Measurements from ENCODE around the gene CD4.

Gene CD4

DNA sequence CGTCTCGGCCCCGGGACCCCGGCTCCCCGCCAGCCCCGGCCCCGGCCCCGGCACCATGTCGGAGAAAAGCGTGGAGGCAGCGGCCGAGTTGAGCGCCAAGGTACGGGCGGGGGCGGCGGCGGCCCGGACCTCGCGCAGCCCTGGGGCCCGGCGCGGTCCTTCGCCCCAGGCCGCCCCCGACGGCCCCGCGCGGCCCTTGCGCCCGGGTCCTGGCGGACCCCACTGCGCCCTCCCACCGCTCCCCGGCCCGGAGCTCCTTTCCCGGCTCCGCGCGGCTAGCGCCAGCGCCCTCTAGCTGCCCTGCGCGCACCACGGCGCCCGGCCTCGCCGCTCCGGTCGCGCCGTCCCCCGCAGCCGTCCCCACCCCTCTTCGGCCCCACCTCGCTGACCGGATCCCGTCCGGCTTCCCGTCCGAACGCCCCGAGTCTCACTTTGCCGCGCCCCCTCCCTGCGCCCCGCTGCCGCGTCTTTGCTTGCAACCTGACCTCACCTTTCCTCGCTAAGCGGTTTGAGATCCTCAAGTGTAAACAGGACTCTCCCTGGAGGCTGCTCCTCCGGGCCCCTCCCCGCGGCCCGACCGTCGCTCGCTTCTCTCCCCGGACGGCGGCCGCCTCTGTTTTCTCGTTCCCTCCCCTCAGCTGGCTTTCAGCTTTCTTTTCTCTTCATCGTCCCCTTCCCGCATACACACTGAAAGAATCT, 22.5 kb upstream of the CD4 start (continued):
- TF ChIP-seq ZNF830 (tag by site-specific recombination; IDR thresholded peaks at IDR 0.05; ENCODE audit: low read depth) = no peak
- TF ChIP-seq, protein P1, sequence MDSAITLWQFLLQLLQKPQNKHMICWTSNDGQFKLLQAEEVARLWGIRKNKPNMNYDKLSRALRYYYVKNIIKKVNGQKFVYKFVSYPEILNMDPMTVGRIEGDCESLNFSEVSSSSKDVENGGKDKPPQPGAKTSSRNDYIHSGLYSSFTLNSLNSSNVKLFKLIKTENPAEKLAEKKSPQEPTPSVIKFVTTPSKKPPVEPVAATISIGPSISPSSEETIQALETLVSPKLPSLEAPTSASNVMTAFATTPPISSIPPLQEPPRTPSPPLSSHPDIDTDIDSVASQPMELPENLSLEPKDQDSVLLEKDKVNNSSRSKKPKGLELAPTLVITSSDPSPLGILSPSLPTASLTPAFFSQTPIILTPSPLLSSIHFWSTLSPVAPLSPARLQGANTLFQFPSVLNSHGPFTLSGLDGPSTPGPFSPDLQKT (IDR thresholded peaks at IDR 0.05; ENCODE audit: borderline replicate concordance, low read depth, low read length) = no peak
- peak; percentile 71 for TF ChIP-seq ZNF501 (tag by site-specific recombination; IDR thresholded peaks at IDR 0.05)
- TF ChIP-seq, protein P2, sequence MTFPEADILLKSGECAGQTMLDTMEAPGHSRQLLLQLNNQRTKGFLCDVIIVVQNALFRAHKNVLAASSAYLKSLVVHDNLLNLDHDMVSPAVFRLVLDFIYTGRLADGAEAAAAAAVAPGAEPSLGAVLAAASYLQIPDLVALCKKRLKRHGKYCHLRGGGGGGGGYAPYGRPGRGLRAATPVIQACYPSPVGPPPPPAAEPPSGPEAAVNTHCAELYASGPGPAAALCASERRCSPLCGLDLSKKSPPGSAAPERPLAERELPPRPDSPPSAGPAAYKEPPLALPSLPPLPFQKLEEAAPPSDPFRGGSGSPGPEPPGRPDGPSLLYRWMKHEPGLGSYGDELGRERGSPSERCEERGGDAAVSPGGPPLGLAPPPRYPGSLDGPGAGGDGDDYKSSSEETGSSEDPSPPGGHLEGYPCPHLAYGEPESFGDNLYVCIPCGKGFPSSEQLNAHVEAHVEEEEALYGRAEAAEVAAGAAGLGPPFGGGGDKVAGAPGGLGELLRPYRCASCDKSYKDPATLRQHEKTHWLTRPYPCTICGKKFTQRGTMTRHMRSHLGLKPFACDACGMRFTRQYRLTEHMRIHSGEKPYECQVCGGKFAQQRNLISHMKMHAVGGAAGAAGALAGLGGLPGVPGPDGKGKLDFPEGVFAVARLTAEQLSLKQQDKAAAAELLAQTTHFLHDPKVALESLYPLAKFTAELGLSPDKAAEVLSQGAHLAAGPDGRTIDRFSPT (tag by site-specific recombination; IDR thresholded peaks at IDR 0.05) = peak; percentile 12; the same call in 1 of the 2 replicates
- TF ChIP-seq, protein P3, sequence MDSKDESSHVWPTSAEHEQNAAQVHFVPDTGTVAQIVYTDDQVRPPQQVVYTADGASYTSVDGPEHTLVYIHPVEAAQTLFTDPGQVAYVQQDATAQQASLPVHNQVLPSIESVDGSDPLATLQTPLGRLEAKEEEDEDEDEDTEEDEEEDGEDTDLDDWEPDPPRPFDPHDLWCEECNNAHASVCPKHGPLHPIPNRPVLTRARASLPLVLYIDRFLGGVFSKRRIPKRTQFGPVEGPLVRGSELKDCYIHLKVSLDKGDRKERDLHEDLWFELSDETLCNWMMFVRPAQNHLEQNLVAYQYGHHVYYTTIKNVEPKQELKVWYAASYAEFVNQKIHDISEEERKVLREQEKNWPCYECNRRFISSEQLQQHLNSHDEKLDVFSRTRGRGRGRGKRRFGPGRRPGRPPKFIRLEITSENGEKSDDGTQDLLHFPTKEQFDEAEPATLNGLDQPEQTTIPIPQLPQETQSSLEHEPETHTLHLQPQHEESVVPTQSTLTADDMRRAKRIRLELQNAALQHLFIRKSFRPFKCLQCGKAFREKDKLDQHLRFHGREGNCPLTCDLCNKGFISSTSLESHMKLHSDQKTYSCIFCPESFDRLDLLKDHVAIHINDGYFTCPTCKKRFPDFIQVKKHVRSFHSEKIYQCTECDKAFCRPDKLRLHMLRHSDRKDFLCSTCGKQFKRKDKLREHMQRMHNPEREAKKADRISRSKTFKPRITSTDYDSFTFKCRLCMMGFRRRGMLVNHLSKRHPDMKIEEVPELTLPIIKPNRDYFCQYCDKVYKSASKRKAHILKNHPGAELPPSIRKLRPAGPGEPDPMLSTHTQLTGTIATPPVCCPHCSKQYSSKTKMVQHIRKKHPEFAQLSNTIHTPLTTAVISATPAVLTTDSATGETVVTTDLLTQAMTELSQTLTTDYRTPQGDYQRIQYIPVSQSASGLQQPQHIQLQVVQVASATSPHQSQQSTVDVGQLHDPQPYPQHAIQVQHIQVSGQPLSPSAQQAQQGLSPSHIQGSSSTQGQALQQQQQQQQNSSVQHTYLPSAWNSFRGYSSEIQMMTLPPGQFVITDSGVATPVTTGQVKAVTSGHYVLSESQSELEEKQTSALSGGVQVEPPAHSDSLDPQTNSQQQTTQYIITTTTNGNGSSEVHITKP (tag by site-specific recombination; IDR thresholded peaks at IDR 0.05) = no peak
- TF ChIP-seq ZNF610 (tag by site-specific recombination; IDR thresholded peaks at IDR 0.05; ENCODE audit: borderline replicate concordance) = no peak
- no peak for TF ChIP-seq ZNF670 (tag by site-specific recombination; IDR thresholded peaks at IDR 0.05; ENCODE audit: low read depth)
- no peak for TF ChIP-seq KLF7 (tag by site-specific recombination; IDR thresholded peaks at IDR 0.05; ENCODE audit: borderline replicate concordance)
- TF ChIP-seq ZNF837 (tag by site-specific recombination; IDR thresholded peaks at IDR 0.05) = no peak
- no peak for TF ChIP-seq ZNF292 (tag by site-specific recombination; IDR thresholded peaks at IDR 0.05; ENCODE audit: borderline replicate concordance, low read depth)
- no peak for TF ChIP-seq ZNF239 (tag by site-specific recombination; IDR thresholded peaks at IDR 0.05)
- TF ChIP-seq, protein P4, sequence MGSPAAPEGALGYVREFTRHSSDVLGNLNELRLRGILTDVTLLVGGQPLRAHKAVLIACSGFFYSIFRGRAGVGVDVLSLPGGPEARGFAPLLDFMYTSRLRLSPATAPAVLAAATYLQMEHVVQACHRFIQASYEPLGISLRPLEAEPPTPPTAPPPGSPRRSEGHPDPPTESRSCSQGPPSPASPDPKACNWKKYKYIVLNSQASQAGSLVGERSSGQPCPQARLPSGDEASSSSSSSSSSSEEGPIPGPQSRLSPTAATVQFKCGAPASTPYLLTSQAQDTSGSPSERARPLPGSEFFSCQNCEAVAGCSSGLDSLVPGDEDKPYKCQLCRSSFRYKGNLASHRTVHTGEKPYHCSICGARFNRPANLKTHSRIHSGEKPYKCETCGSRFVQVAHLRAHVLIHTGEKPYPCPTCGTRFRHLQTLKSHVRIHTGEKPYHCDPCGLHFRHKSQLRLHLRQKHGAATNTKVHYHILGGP (tag by site-specific recombination; IDR thresholded peaks at IDR 0.05) = no peak
- no peak for TF ChIP-seq ZNF596 (tag by site-specific recombination; IDR thresholded peaks at IDR 0.05)
- TF ChIP-seq, protein P5, sequence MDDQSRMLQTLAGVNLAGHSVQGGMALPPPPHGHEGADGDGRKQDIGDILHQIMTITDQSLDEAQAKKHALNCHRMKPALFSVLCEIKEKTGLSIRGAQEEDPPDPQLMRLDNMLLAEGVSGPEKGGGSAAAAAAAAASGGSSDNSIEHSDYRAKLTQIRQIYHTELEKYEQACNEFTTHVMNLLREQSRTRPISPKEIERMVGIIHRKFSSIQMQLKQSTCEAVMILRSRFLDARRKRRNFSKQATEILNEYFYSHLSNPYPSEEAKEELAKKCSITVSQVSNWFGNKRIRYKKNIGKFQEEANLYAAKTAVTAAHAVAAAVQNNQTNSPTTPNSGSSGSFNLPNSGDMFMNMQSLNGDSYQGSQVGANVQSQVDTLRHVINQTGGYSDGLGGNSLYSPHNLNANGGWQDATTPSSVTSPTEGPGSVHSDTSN (CRISPR knock-in tag; IDR thresholded peaks at IDR 0.05) = no peak
- TF ChIP-seq SP7 (tag by site-specific recombination; IDR thresholded peaks at IDR 0.05) = peak; percentile 21; the same call in 1 of the 2 replicates
- TF ChIP-seq TCF7L2 (IDR thresholded peaks at IDR 0.05; ENCODE audit: borderline replicate concordance, low read depth, low read length) = no peak
- TF ChIP-seq GLIS2 (tag by site-specific recombination; IDR thresholded peaks at IDR 0.05) = peak; percentile 94
- no peak for TF ChIP-seq ZFP41 (tag by site-specific recombination; IDR thresholded peaks at IDR 0.05; ENCODE audit: borderline replicate concordance)
- no peak for TF ChIP-seq ZNF184 (tag by site-specific recombination; IDR thresholded peaks at IDR 0.05)
- TF ChIP-seq, protein P6, sequence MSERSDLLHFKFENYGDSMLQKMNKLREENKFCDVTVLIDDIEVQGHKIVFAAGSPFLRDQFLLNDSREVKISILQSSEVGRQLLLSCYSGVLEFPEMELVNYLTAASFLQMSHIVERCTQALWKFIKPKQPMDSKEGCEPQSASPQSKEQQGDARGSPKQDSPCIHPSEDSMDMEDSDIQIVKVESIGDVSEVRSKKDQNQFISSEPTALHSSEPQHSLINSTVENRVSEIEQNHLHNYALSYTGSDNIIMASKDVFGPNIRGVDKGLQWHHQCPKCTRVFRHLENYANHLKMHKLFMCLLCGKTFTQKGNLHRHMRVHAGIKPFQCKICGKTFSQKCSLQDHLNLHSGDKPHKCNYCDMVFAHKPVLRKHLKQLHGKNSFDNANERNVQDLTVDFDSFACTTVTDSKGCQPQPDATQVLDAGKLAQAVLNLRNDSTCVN (tag by site-specific recombination; optimal IDR thresholded peaks at IDR 0.05) = peak; percentile 57
- TF ChIP-seq, protein P7, sequence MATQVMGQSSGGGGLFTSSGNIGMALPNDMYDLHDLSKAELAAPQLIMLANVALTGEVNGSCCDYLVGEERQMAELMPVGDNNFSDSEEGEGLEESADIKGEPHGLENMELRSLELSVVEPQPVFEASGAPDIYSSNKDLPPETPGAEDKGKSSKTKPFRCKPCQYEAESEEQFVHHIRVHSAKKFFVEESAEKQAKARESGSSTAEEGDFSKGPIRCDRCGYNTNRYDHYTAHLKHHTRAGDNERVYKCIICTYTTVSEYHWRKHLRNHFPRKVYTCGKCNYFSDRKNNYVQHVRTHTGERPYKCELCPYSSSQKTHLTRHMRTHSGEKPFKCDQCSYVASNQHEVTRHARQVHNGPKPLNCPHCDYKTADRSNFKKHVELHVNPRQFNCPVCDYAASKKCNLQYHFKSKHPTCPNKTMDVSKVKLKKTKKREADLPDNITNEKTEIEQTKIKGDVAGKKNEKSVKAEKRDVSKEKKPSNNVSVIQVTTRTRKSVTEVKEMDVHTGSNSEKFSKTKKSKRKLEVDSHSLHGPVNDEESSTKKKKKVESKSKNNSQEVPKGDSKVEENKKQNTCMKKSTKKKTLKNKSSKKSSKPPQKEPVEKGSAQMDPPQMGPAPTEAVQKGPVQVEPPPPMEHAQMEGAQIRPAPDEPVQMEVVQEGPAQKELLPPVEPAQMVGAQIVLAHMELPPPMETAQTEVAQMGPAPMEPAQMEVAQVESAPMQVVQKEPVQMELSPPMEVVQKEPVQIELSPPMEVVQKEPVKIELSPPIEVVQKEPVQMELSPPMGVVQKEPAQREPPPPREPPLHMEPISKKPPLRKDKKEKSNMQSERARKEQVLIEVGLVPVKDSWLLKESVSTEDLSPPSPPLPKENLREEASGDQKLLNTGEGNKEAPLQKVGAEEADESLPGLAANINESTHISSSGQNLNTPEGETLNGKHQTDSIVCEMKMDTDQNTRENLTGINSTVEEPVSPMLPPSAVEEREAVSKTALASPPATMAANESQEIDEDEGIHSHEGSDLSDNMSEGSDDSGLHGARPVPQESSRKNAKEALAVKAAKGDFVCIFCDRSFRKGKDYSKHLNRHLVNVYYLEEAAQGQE (tag by site-specific recombination; IDR thresholded peaks at IDR 0.05) = no peak
- TF ChIP-seq ZNF354C (tag by site-specific recombination; IDR thresholded peaks at IDR 0.05; ENCODE audit: borderline replicate concordance, low read depth) = no peak
- TF ChIP-seq, protein P8, sequence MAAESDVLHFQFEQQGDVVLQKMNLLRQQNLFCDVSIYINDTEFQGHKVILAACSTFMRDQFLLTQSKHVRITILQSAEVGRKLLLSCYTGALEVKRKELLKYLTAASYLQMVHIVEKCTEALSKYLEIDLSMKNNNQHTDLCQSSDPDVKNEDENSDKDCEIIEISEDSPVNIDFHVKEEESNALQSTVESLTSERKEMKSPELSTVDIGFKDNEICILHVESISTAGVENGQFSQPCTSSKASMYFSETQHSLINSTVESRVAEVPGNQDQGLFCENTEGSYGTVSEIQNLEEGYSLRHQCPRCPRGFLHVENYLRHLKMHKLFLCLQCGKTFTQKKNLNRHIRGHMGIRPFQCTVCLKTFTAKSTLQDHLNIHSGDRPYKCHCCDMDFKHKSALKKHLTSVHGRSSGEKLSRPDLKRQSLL (tag by site-specific recombination; IDR thresholded peaks at IDR 0.05) = no peak
